GM21515 (cell line): ENCODE measurements around the gene OTUD3.
A peak's percentile ranks its signal among the peaks of the same experiment; 100 is the strongest.
"Not testable (repeated sequence)": the region's sequence is repeated elsewhere in the genome, so short reads cannot be mapped to it uniquely, and the experiment has no call there.

Experiments used
- ATAC-seq: cut with Tn5 transposase; IDR thresholded peaks from one replicate; pipeline ENCODE4 v1.9.1; 2021; ENCODE audit not compliant: unreplicated experiment

Gene OTUD3, protein sequence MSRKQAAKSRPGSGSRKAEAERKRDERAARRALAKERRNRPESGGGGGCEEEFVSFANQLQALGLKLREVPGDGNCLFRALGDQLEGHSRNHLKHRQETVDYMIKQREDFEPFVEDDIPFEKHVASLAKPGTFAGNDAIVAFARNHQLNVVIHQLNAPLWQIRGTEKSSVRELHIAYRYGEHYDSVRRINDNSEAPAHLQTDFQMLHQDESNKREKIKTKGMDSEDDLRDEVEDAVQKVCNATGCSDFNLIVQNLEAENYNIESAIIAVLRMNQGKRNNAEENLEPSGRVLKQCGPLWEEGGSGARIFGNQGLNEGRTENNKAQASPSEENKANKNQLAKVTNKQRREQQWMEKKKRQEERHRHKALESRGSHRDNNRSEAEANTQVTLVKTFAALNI

DNA sequence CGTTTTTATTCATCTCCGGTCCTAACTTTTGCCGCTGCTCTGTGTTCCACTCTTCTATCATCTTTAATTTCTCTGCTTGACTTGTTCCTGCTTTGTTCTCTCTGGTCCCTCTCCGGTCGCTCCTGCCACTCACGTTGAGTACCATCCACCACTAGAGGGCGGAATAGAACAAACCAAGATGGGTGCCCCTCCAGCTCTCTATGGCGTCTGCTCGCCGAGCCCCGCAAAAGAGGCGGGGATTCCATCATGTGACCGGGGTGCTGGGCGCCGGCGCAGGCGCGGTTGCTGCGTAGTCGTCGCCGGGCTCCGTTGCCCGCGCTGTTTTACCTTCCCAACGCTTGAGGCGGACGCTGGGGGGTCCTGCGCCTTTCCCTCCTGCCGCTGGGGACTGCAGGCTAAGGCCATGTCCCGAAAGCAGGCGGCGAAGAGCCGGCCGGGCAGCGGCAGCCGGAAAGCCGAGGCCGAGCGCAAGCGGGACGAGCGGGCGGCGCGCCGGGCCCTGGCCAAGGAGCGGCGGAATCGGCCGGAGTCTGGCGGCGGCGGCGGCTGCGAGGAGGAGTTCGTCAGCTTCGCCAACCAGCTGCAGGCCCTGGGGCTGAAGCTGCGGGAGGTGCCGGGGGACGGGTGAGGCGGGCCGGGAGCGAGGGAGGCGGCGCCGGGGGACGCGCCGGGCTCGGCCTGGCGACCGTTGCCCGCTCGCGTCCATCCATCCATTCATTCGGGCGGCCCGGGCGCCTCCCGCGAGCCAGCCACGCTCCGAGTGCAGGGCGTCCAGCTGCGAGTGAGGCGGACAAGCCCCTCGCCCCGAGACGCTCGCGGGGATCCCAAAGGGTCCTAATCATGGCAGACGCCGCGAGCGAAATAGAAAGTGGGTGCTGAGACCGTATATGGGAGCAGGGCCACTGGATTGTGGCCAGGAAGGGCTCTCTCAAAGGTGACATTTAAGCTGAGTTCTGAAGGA lies at the start of gene OTUD3:
Gene OTUD3 (plus strand): TSS at position 285 of the 961 bp plus-strand sequence. CDS start 119 bp downstream, at position 404.
- ATAC-seq: peak; percentile 90

DNA sequence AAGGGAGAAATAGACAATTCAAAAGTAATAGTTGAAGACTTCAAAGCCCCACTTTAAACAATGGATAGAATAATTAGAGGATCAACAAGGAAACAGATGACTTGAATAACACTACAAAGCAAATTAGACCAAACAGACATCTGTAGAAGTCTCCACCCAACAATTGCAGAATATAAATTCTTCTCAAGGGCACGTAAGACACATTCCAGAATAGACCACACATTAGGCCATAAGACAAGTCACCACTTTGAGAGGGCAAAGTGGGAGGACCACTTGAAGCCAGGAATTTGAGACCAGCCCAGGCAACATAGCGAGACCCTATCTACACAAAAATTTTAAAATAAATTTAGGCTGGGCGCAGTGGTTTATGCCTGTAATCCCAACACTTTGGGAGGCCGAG lies 46.6 kb upstream of the OTUD3 start:
- no peak for ATAC-seq

DNA sequence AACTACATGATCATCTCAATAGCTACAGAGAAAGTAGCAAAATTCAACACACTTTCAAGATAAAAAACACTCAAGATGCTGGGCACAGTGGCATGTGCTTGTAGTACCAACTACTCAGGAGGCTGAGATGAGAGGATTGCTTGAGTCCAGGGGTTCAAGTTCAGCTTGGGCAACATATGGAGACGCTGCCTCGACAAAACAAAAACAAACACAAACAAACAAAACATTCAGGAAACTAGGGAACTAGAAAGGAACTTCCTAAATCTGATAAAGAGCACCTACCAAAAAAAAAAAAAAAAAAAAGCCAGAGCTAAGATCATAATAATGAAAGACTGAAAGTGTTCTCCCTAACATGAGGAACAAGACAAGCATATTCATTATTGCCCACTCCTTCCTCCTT lies 44.3 kb upstream of the OTUD3 start:
- ATAC-seq: no peak

DNA sequence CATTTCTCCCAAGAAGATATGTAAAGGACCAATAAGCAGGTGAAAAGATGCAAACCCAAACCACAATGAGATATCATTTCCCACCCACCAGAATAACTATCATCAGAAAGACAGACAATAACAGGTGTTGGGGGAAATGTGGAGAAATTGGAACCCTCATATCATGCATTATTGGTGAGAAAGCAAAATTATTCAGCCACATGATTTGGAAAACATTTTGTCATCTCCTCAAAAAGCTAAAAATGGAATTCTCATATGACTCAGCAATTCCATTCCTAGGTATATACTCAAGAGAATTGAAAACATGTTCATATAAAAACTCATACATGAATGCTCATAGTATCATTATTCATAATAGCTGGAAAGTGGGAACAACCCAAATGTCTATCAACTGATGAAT lies 42.0 kb upstream of the OTUD3 start:
- ATAC-seq: no peak

DNA sequence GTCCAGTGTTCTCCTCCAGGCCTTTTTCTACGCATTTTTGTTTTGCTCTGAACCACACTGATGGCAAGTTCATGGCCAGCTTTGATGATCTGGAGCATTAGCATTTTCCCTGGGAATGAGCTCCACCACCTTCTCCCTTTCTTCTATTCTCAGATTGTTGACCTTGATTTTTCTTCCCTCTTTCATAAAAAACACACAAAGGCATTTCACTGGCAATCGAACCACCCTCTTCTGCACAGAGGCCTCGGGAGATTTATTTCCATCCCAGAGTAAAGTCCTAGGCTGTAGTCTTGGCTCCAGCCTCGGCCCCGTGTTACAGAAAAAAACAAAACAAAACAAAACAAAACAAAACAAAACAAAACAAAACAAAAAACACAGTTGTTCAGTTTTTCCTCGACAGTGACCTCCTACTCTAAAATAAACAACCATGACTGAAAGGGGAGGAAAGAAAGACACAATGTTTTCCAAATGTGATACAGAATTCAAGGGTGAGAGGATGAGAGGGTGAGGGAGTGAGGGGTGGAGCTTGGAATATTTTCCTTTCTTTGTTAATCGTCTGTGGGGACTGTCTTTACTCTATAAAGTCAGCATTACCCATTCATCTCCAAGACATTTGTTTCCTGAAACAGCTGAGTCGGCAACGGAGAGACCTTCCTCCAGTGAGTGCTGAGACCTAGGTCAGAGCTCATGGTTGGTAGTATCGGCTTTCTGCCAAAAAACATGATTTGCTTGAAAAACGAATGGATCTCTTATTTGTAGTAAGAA lies 37.3 kb upstream of the OTUD3 start:
- no peak for ATAC-seq

DNA sequence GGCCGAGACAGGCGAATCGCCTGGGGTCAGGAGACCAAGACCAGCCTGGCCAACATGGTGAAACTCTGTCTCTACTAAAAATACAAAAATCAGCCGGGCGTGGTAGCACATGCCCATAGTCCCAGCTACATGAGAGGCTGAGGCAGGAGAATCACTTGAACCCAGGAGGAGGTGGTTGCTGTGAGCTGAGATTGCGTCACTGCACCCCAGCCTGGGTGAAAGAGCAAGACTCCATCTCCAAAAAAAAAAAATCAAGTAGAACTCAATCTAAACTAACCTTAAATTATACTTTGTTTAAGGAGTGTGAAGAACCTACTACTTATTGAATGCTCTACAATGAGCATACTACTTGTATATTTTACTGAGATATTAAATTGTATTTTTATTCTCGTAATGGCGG lies 36.6 kb upstream of the OTUD3 start:
- no peak for ATAC-seq

DNA sequence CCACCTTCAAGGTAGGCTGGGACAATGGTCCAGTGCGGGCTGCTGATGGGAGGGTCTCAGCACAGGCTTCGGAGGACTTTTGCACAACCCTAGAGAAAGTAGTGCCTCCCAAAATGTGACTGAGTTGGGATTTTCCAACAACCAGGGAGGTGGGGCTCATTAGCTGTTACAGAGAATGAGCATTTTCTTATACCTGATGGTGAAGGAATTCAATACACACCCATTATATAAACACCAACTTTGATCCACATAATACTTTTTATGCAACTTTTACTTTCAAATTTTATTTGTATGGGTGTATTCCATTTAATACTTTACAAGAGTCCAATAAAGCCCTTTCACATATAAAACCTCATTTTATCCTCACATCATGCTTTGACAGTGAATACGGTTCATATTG lies 35.9 kb upstream of the OTUD3 start:
- no peak for ATAC-seq

DNA sequence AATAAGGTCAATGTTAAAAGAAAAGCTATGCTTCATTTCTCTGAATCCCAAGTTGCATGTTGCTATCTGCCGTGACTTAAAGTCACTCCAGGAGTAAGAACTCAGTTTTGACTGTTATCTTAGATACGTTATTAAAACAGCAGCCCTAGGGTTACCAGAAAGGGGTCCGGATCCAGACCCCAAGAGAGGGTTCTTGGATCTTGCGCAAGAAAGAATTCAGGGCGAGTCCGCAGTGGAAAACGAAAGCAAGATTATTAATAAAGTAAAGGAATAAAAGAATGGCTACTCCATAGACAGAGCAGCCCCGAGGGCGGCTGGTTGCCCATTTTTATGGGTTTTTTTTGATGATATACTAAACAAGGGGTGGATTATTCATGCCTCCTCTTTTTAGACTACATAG lies 34.9 kb upstream of the OTUD3 start:
- not testable (repeated sequence) for ATAC-seq

DNA sequence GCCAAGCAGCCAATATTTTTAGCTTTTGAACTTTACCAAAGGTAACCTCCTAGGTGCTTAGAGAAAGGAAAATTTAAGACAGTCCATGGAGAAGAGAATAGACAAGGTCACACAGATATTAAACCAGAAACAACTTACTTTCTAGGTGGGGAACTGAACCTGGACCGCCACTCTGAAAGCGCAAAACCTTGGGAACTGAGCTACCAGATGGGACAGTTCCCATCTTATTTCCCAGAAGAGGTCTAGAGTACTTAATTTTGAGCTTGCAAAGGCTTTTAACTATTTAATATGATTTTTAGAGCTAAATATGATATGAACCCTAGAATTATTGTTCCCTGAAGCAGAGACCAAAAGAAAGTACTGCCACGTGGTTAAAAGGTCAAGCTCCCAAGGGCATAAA lies 32.9 kb upstream of the OTUD3 start:
- ATAC-seq: not testable (repeated sequence)

DNA sequence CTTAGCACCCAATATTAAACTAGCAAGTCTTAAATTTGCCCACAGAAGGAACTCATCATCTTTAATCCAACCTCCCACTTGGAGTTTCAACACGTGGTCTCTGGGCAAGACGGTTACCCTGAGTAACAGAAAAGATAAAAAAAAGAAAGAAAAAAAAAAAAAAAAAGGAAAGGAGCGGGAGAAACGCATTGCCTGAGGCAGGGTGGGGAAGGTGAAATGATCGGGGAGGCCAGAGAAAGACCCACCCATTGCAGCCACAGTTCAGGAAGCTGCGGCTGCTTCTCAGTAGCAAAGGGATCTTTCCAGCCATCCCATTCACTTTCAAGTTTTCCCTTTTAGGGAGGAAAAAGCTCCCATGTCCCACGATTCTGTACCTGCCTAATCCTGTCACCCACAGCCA lies 32.0 kb upstream of the OTUD3 start:
- ATAC-seq: no peak

DNA sequence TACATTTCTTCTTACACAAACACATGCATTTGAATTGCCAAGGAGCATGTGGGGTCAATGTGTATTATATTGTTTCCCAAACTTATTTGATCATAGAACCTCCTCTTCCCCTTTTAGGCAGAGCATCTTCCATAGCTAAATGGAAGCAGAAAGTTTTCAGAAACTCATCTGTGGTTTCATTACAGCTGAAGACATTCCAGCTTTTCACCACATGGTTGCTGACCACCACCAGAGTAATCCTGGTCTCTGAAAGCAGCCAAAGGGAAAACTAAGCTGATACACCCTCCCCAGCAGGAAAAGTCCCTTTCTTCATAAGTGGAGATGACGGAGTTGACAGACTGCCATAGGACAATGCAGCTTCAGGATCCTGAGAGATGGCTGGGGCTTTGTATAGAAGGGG lies 30.2 kb upstream of the OTUD3 start:
- no peak for ATAC-seq

DNA sequence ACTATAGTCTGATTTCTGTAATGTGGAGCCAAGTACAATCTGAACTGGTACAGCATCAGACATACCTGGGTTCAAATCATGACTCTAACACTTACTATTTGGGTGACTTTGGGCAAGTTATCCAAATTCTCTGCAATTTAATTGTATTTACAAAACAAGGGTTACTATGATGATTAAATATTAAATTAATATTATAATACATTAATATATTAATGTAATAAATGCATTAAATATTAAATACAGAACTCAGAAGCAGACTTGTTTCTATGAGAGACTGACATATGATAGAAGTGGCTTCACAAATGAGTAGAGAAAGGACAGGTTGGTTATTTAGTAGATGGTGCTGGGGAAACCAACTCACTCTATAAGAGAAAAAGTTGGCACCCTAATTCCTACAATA lies 27.3 kb upstream of the OTUD3 start:
- no peak for ATAC-seq

DNA sequence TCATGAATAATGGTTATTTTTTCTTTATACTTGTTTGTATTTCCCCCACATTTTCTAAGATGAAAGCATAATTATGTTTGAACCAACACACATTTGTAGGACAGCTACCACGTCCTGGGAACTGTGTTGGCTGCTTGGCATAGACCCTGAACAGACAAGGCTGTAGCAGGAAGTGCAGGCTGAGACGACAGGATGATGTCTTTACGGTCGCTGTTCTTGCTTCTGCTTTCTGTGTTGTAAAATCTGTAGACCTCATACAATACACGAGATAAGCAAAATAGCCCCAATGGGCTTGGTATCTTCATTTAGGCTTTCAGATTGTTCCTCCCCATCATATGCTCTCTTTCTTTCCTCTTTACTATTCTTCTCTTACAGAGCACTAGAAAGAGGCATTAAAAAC lies 23.3 kb upstream of the OTUD3 start:
- no peak for ATAC-seq

DNA sequence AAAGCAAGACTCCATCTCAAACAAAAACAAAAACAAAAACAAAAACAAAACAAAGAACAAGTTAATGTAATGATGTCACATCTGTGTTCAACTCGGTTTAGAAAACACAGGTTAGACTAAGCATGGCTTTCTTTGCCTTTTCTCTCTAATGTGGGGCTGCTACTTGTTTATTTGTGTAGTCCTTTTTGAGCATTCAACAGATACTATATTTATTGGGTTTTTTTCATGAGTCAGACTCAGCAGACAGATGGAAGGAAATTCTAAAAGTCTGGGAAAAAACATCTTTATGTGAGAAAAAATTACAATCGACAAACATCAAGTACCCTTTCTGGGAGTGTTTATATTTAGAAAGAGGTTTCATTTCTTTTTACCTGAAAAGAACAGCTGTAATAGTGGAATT lies 22.3 kb upstream of the OTUD3 start:
- no peak for ATAC-seq

DNA sequence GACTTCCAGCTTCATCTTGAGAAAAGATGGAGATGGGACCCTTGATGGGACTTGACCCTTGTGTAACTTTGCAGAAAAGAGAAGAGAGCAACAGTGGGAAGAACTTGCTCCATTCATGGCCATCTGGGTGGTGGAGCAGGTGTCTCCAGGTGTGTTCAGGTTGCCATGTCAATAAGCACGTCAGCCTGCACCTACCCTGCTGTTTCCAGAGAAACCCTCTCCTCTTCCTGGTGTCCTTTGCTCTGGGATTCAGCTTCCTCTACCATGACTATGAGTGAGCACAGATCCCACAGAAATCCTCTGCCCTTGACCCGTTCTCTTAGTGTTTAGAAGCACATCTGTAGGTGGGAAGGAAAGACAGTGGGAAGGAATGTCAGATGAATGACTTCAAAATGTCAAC lies 21.8 kb upstream of the OTUD3 start:
- ATAC-seq: no peak

DNA sequence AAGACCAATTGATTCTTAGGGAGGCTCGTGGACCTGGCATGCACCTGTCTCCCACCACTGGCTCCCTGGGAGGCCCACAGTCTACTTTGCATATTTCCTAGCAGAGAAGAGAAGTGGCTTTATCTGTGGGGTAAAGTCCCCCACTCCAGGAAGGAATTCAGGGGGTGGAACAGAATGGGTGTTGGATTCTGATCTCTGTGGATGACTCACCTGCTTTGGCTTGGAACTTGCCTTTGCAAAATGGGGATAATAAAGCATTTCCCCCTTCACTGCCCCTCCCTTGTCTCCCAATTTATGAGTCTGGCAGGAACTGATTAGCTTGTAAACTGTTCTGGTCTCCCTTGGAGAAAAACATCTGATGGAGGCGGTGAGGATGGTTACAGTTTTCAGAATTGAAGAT lies 21.2 kb upstream of the OTUD3 start:
- ATAC-seq: no peak

DNA sequence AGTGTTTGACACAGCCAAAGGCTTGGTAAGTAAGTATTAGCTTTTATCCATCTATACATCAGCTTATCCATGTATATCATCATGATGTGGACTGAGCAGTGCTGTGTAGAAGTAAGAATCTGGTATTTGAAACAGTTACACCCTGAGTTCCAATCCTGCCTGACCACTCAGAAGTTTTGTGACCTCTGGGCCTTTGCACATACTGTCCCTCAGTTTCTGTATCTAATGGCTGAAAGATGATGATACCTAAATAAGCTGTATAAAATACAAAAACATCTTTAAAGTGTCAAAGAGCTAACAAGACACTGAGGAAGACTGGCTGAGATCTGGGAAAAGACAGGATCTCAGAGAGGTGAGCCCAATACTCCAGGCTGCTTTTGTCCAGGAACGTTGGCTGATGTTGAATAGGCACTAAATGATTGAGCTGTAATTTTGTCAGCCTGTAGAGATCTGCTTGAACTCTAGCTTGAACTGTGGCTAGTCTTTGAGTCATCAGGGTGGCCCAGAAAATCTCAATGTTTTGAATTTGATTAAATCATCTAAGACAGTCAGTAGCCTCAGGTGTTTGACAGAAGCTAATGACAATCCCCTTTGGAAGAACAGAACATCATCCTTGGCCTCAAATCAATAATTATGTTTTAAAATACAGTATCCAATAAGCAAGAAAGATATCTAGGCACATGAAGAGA lies 20.2 kb upstream of the OTUD3 start:
- no peak for ATAC-seq

DNA sequence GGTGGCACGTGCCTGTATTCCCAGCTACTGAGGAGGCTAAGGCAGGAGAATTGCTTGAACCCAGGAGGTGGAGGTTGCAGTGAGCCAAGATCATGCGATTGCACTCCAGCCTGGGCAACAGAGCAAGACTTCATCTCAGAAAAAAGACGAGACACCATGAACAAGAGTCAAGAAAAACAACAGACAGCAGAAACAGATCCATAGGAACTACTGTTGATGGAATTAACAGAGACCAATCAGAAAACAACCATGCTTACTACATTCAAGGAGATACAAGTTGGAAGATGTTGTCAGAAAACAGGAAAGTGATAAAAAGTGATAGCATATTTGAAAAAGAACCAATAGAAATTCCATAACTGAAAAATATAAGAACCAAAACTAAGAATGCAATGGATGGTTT lies 19.3 kb upstream of the OTUD3 start:
- no peak for ATAC-seq

DNA sequence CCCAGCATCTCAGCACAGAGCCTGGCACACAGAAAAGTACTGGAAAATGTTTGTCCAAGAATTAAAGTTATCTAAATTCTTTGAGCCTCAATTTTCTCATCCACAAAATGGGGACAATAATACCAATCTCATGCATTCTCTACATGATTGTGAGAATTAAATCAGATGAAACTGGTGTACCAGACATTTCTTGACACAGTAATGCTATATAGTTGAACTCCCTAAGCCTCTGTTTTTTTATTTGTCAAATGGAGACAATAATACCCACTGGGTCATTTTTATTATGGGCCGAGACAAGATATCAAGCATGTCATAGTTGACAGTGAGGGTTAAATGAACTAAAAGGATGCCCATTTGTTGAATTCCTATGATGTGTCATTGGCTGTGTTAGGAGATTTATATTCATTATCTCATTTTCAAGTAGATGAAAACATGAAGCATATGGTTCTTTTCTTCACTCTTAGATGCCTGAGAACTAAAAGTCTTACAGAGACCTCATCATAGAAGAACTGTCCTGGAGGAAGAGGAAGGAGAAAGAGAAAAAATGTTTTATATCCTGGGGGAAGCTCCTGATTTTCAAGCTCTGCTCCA lies 17.5 kb upstream of the OTUD3 start:
- no peak for ATAC-seq

DNA sequence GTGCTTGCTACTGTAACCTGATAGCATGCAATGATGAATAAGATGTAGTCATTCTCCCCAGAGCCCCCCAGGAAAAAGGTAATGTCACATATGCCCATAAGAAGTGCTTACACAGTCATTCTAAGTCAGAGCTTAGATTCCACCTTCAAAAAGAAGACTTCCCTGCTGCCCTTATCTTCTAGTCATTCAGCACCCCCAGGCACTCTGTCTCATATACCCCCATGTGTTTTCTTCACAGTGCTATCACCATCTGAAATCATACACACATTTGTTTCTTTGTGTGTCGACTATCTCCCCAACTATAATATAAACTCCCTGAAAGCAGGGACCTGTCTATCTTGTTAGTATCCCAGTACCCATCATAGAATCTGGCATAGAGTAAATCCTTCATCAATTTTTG lies 16.2 kb upstream of the OTUD3 start:
- no peak for ATAC-seq
